SU-DHL-6 (cell line): ENCODE measurements around the gene GRB10.

Source experiments
- H2AFZ ChIP-seq: fragments of 200-600 bp; sonication (generic); 2 replicates; pipeline ENCODE4 v1.6.1; 2014; ENCODE audit warnings: low read depth, mild to moderate bottlenecking, moderate library complexity, mixed read lengths, antibody characterized with exemption, low read length; ENCODE audit not compliant: severe bottlenecking
- H3F3A ChIP-seq: fragments of 200-600 bp; shearing (Covaris generic); 2 replicates; pipeline ENCODE4 v1.6.0; 2016; ENCODE audit warnings: antibody characterized with exemption, mild to moderate bottlenecking; ENCODE audit not compliant: insufficient read depth
- H3K27ac ChIP-seq: fragments of 200-600 bp; sonication (generic); 2 replicates; pipeline ENCODE4 v1.5.1; 2016; ENCODE audit warnings: low read depth, mild to moderate bottlenecking, low read length, moderate library complexity, mixed read lengths
- H3K27me3 ChIP-seq: fragments of 200-600 bp; sonication (generic), shearing (Covaris generic); 2 replicates; pipeline ENCODE4 v1.6.0; 2014; ENCODE audit warnings: mild to moderate bottlenecking, low read length
- H3K36me3 ChIP-seq: fragments of 200-600 bp; sonication (generic); 2 replicates; pipeline ENCODE4 v1.6.1; 2014; ENCODE audit warnings: mild to moderate bottlenecking, low read length, mixed read lengths
- H3K4me2 ChIP-seq: fragments of 300-600, 200-600 bp; shearing (Covaris generic), sonication (generic); 2 replicates; pipeline ENCODE4 v1.6.0; 2014; ENCODE audit warnings: low read length, low read depth, mild to moderate bottlenecking; ENCODE audit not compliant: poor library complexity, severe bottlenecking
- H3K4me3 ChIP-seq: fragments of 200-600 bp; sonication (generic); 2 replicates; pipeline ENCODE4 v1.5.1; 2014; ENCODE audit warnings: antibody characterized with exemption, low read length, mild to moderate bottlenecking, mixed read lengths; ENCODE audit not compliant: insufficient read depth, poor library complexity, severe bottlenecking
- H3K79me2 ChIP-seq: fragments of 200-600 bp; sonication (generic); 2 replicates; pipeline ENCODE4 v1.6.1; 2014; ENCODE audit warnings: mild to moderate bottlenecking, low read length, moderate library complexity; ENCODE audit not compliant: insufficient read depth
- H3K9ac ChIP-seq: fragments of 200-600 bp; sonication (generic); 2 replicates; pipeline ENCODE4 v1.7.0; 2014; ENCODE audit warnings: mild to moderate bottlenecking, low read length
- H3K9me2 ChIP-seq: fragments of 200-600 bp; sonication (generic); replicated peaks from 2 replicates; pipeline ENCODE4 v1.6.1; 2014; ENCODE audit warnings: low read length; ENCODE audit not compliant: insufficient read depth
- H3K9me3 ChIP-seq: fragments of 200-600 bp; sonication (generic); 2 replicates; pipeline ENCODE4 v1.6.1; 2014; ENCODE audit warnings: low read length, mixed read lengths; ENCODE audit not compliant: insufficient read depth
- H4K20me1 ChIP-seq: fragments of 200-600 bp; sonication (generic); 2 replicates; pipeline ENCODE4 v1.6.1; 2014; ENCODE audit warnings: low read depth, mild to moderate bottlenecking, antibody characterized with exemption, low read length, moderate library complexity, mixed read lengths
- CTCF ChIP-seq: fragments of 200-600 bp; sonication (generic); IDR thresholded peaks from one replicate; pipeline ENCODE4 v1.5.1; 2017; ENCODE audit warnings: antibody characterized with exemption, mild to moderate bottlenecking, low read length, moderate library complexity; ENCODE audit not compliant: insufficient read depth, poor library complexity, severe bottlenecking
- EZH2phosphoT487 ChIP-seq: fragments of 200-600 bp; sonication (generic), shearing (Covaris generic); conservative IDR thresholded peaks from 2 replicates; pipeline ENCODE4 v1.6.1; 2018; ENCODE audit warnings: mild to moderate bottlenecking, antibody characterized with exemption, low read length, moderate library complexity, mixed read lengths

GRB10 gene

GRCh38 chr7:50612704-50613103 is 170.0 kb downstream of the GRB10 start:
- H3K27me3 ChIP-seq = 0 out of 2 replicates have a peak, but pooled peaks cover 4% of the 10 kb centered on the region
- no peak overlapping the region for H3K27ac ChIP-seq
- H3K9ac ChIP-seq = no peak overlapping the region
- no peak overlapping the region for H3K4me3 ChIP-seq
- no peak overlapping the region for H2AFZ ChIP-seq
- H3K9me2 ChIP-seq = no peaks in the 10 kb centered on the region
- no peaks in the 10 kb centered on the region for H3F3A ChIP-seq
- no peaks in the 10 kb centered on the region for H4K20me1 ChIP-seq
- H3K79me2 ChIP-seq = no peaks in the 10 kb centered on the region
- H3K36me3 ChIP-seq = no peaks in the 10 kb centered on the region
- H3K9me3 ChIP-seq = no peaks in the 10 kb centered on the region
- no peak for TF ChIP-seq EZH2phosphoT487
- TF ChIP-seq CTCF = no peak
- no peak overlapping the region for H3K4me2 ChIP-seq

GRCh38 chr7:50610521-50611277 is 172.0 kb downstream of the GRB10 start:
- Histone ChIP-seq H2AFZ (no peak overlapping the region), H3K4me3 (no peak overlapping the region), H3K36me3 (no peaks in the 10 kb centered on the region), H3K9me3 (no peaks in the 10 kb centered on the region), H3K79me2 (no peaks in the 10 kb centered on the region), H3F3A (no peaks in the 10 kb centered on the region), H4K20me1 (no peaks in the 10 kb centered on the region), H3K9me2 (no peaks in the 10 kb centered on the region), H3K27ac (no peak overlapping the region), H3K4me2 (no peak overlapping the region), H3K27me3 (0 out of 2 replicates have a peak, but pooled peaks cover 4% of the 10 kb centered on the region), H3K9ac (no peak overlapping the region)
- no peak for TF ChIP-seq EZH2phosphoT487
- TF ChIP-seq CTCF = no peak

- Histone ChIP-seq H3K4me2 (no peak overlapping the region), H3F3A (no peaks in the 10 kb centered on the region), H3K79me2 (no peaks in the 10 kb centered on the region), H2AFZ (no peak overlapping the region), H3K36me3 (no peaks in the 10 kb centered on the region), H3K27me3 (0 out of 2 replicates have a peak, but pooled peaks cover 4% of the 10 kb centered on the region), H3K9me3 (no peaks in the 10 kb centered on the region), H3K4me3 (no peak overlapping the region), H3K9me2 (no peaks in the 10 kb centered on the region), H4K20me1 (no peaks in the 10 kb centered on the region), H3K27ac (no peak overlapping the region), H3K9ac (no peak overlapping the region)
- TF ChIP-seq EZH2phosphoT487 (no peak), CTCF (no peak)
Measured at GRCh38 chr7:50608196-50608906, 174.3 kb downstream of the GRB10 start.
